Left hindlimb (tissue), 1 donor: ENCODE measurements around the gene DOC2A.
A peak's percentile ranks its signal among the peaks of the same experiment; 100 is the strongest.
"Not testable (repeated sequence)": the region's sequence is repeated elsewhere in the genome, so short reads cannot be mapped to it uniquely, and the experiment has no call there.

Source experiments
- DNase-seq: peaks from one replicate; pipeline ENCODE4 v3.0.0-alpha.2; 2018

DOC2A gene

DNA sequence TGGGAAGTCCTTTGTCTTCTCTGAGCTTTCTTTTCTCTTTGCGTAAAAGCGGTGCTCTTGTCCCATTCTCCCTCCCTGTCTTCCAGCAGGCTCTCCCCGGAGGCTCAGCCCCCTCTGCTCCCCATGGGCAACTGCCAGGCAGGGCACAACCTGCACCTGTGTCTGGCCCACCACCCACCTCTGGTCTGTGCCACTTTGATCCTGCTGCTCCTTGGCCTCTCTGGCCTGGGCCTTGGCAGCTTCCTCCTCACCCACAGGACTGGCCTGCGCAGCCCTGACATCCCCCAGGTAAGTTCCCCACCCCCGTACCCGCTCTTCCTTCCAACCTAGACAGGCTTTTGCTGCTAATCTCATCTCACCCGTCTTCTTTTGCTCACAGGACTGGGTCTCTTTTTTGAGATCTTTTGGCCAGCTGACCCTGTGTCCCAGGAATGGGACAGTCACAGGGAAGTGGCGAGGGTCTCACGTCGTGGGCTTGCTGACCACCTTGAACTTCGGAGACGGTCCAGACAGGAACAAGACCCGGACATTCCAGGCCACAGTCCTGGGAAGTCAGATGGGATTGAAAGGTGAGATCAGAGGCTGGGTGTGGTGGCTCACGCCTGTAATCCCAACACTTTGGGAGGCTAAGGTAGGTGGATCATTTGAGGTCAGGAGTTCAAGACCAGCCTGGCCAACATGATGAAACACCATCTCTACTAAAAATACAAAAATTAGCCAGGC is 47.6 kb downstream of the DOC2A start:
- DNase-seq = no peak

DNA sequence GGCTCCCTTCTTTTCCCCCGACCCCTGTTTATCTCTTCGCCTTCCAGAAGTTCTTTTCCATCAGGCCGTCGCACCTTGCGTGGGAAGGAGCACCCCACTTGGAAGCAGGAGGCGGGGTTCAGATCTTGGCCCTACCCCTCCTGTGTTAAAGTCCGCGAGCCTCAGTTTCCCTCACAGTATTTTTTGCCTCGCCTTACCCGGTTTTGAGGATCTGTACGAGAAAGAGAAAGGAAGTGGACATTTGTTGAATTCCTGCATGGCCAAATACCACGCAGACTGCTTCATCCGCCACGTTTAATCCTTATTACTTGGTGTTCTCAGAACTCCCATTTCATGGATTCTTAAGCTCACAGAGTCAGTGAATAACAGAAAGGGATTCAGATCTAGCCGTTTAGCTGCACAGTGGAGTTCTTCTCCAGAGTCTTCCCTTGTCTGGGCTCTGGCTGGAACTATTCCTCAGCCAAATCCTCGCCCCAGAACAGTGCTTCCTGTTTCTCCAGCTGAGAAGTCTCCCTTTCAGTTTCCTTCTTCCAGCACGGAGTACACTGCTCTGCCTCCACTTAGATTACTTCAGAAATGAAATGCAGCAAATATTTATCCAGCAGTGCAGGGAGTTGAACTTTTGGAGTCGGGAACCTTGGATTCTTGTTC is 48.4 kb downstream of the DOC2A start:
- DNase-seq = peak; percentile 38

DNA sequence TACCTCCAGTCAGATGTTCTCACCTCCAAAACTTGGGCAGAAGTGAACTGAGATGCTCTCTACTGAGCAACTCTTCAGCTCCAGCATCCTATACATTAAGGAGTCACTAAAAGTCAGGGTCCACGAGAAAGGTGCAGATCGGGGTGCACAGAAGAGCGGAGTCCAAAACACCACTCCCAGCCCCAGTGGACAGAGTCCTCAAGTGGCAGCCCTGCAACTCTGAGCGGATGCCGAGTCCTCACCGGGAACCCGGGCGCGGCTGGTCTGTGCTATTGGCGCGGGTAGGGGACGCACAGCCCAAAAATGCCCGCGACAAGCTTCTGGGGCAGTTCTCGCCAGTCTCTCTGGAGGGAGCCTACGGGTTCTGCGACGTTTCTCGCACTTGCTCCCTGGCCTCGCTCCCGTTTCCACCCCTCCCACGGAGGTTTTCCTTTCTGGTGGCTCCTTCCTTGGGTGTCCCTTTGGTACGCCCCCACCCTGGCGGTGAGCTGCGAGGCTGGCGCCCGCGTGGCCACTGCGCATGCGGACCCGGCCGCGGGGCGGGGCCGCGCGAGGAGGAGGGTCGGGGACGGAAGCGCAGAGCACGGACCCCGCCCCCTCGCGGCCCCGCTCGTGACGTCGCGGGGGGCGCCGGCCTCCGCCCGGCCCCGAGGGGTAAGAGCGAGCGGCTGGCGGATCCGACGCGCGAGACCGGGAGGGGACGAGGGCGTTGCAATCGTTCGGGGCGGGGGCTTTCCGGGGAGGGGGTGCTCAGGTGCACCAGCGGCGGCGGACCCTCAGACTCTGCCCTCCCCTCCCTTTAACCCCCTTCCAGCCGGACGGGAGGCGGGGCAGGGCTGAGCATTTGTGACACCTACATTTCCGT is 49.1 kb downstream of the DOC2A start, which contains the start of gene TMEM219:
Gene TMEM219 (plus strand): TSS at position 601 of the 865 bp plus-strand sequence. CDS start 1,065 bp downstream, outside the sequence.
- peak; percentile 95 for DNase-seq

DNA sequence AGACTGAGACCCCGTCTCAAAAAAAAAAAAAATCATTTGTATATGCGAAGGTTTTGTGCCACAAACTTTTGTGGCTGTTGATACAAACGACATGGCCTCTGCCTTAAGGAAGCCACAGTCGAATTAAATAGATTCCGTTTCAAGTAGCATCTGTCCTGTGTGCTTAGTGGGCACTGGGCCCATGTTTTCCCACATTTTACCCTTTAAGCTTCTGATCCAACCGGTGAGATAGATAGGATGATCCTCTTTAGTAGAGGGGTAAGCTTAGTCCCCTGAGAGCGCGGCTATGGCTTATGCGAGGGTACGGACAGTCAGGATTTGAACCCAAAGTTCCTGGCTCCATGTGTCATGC is 49.7 kb downstream of the DOC2A start:
- DNase-seq = no peak

DNA sequence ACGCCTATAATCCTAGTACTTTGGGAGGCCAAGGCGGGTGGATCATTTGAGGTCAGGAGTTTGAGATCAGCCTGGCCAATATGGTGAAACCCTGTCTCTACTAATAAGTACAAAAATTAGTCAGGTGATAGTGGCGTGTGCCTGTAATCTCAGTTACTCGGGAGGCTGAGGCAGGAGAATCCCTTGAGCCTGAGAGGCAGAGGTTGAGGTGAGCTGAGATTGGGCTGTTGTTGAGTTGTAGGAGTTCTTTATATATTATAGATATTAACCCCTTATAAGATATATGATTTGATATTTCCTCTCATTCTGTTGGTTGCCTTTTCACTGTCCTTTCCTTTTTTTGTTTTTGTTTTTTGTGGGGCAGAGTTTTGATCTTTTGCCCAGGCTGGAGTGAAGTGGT is 51.0 kb downstream of the DOC2A start:
- DNase-seq = not testable (repeated sequence)

DNA sequence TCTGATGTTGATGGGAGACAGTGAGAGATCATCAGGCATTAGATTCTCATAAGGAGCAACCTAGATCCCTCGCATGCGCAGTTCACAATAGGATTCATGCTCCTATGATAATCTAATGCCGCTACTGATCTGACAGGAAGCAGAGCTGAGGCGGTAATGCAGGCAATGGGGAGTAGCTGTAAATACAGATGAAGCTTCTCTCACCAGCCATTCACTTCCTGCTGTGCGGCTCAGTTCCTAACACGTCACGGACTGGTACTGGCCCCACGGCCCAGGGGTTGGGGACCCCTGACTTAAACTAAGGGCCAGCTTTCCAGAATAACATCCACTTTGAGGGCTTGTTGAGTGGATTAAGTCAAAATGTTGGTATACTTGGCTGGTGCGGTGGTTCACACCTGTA is 51.5 kb downstream of the DOC2A start:
- DNase-seq = no peak

DNA sequence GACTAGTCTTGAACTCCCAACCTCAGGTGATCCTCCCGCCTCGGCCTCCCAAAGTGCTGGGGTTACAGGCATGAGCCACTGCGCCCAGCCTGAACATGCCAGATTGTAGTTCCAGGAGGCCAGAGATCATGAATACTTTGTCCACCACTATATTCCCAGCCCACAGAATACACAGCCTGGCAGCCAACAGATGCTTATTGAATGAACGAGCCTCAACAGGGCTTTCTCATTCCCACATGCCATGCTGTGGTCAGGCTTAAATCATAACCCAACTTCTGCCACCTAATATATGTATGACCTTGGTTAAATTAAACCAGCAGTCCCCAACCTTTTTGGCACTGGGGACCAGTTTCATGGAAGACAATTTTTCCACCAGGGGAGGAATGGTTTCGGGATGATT is 52.1 kb downstream of the DOC2A start:
- no peak for DNase-seq
